ENCODE measurements around the gene COL24A1. TPM values are rescaled to one million over a fixed set of nuclear protein-coding genes. Genes with fewer than 3 reads are reported as not detected.

COL24A1 gene
- total and polyA plus RNA-seq, 12 donors = 0.04 to 2.3 (median 0.54) TPM

DNA sequence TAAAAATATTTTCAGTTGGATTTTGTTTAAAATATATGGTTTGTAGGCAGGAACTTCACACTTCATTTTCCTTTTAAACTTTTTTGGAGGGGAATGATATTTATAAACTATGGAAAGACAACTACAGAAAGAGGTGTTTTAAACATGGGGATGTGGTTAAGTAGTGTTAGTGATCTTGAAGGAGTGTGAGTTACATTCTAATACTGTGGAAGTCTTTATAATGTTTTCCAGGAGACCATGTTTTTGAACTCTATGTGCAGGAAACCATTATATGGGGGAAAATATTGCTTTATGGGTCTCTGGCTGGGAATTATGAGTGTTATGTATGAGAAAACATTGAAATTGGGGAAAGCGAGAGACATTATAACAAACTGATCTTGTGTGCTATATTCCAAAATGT lies 35.8 kb upstream of the COL24A1 start:
- no peak for ATAC-seq
- WGBS, 2 donors = 91 to 97% methylated on average over 1 of the region's 1 CpG

DNA sequence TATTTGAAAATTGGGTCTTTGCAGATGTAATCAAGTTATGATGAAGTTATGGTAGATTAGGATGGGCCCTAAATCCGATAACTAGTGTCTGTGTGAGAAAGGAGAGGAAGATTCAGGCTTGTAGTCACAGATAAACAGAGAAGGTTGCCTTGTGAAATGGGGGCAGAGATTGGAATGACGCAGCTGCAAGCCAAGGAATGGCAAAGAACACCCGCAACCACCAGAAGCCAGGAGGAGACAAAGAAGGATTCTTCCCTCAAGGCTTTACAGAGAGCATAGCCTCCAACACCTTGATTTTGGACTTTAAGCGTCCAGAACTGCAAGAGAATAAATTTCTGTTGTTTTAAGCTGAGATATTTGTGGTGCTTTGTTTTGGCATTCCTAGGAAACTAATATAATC lies 35.4 kb upstream of the COL24A1 start:
- no peak for ATAC-seq
- intact Hi-C loops (cut with DNase I) = no loop called here
- no peak overlapping the region for H3K4me3 ChIP-seq
- no peaks in the 10 kb centered on the region for H3K36me3 ChIP-seq
- TF ChIP-seq, protein P1, sequence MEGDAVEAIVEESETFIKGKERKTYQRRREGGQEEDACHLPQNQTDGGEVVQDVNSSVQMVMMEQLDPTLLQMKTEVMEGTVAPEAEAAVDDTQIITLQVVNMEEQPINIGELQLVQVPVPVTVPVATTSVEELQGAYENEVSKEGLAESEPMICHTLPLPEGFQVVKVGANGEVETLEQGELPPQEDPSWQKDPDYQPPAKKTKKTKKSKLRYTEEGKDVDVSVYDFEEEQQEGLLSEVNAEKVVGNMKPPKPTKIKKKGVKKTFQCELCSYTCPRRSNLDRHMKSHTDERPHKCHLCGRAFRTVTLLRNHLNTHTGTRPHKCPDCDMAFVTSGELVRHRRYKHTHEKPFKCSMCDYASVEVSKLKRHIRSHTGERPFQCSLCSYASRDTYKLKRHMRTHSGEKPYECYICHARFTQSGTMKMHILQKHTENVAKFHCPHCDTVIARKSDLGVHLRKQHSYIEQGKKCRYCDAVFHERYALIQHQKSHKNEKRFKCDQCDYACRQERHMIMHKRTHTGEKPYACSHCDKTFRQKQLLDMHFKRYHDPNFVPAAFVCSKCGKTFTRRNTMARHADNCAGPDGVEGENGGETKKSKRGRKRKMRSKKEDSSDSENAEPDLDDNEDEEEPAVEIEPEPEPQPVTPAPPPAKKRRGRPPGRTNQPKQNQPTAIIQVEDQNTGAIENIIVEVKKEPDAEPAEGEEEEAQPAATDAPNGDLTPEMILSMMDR (IDR thresholded peaks at IDR 0.05) = no peak
- H3K27me3 ChIP-seq = no peaks in the 10 kb centered on the region
- DNase-seq = no peak
- H3K9me3 ChIP-seq = peaks cover 0 to 3% (median 0%) of the 10 kb centered on the region in 11 donors
- H3K4me1 ChIP-seq = peaks cover 0 to 2% (median 0%) of the 10 kb centered on the region in 9 donors
- H3K27ac ChIP-seq = no peak overlapping the region
- WGBS, 2 donors = 72 to 78% methylated on average over 4 of the region's 4 CpGs

More for the DNA sequence above, 35.8 kb upstream of the COL24A1 start:
- TF ChIP-seq, protein P1 (IDR thresholded peaks at IDR 0.05) = no peak
- intact Hi-C loops (cut with DNase I) = no loop called here
- Histone ChIP-seq H3K4me3 (no peak overlapping the region), H3K27me3 (no peaks in the 10 kb centered on the region), H3K27ac (no peak overlapping the region), H3K9me3 (peaks cover 0 to 3% (median 0%) of the 10 kb centered on the region in 11 donors), H3K36me3 (no peaks in the 10 kb centered on the region), H3K4me1 (peaks cover 0 to 6% (median 0%) of the 10 kb centered on the region in 9 donors)
- DNase-seq = no peak

DNA sequence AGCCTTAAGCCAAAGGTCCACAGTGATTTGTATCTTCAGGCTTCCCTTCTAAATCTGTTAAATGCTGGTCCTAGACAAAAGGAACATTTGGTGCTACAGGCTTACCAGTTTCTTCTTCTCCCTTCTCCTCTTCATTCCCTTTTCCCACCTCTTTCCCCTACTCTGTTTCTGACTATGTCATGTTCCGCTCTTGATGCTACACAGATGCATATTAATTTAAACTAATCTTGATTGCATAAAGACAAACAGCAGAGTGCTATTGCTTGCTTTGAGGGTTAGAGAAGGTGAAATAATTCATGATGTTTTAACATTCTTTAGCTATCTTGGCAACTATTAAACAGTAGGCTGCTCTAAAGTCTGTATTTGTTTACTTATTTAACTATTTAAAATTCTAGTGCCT lies 34.3 kb upstream of the COL24A1 start:
- no peaks in the 10 kb centered on the region for H3K27me3 ChIP-seq
- intact Hi-C loops (cut with DNase I) = no loop called here
- no peaks in the 10 kb centered on the region for H3K4me1 ChIP-seq
- DNase-seq (no peak), ATAC-seq (no peak)
- TF ChIP-seq, protein P1 (IDR thresholded peaks at IDR 0.05) = no peak
- peaks cover 0 to 3% (median 0%) of the 10 kb centered on the region in 11 donors for H3K9me3 ChIP-seq
- no peaks in the 10 kb centered on the region for H3K36me3 ChIP-seq
- no peak overlapping the region for H3K4me3 ChIP-seq
- WGBS, 2 donors = 93 to 95% methylated on average over 1 of the region's 1 CpG
- H3K27ac ChIP-seq = no peak overlapping the region

DNA sequence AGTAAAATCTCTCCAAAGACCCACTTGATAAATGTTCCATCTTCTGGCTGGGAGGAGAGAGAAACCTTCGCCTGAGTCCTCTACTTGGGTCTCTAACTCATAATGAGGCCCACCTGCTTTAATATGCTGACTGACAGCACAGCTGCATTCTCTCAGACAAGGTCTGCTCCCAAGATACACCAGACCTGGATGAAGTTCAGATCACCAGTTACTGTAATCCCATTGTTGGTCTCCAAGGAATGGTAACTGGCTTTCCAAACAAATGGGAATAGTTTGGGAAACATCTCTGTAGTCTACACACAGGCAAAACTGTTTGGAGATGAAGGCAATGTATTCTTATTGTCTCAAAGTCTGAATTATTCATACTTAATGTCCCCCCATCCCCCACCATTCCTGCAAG lies 27.9 kb upstream of the COL24A1 start:
- ATAC-seq = peak in 5 of 8 donors; percentile 19 to 77 (median 69)
- H3K27ac ChIP-seq = peak overlapping the region in 2 of 10 donors; percentile 0 to 23

More for the DNA sequence above, 27.9 kb upstream of the COL24A1 start:
- 58 to 65% methylated on average over 1 of the region's 1 CpG for WGBS, 2 donors
- intact Hi-C loops (cut with DNase I) = no loop called here
- Histone ChIP-seq H3K4me1 (no peaks in the 10 kb centered on the region), H3K27me3 (no peaks in the 10 kb centered on the region), H3K9me3 (peaks cover 0 to 4% (median 0%) of the 10 kb centered on the region in 11 donors), H3K4me3 (no peak overlapping the region), H3K36me3 (no peaks in the 10 kb centered on the region)
- TF ChIP-seq, protein P1 (IDR thresholded peaks at IDR 0.05) = no peak
- DNase-seq = peak in 1 of 2 donors; percentile 8

Data from heart right ventricle (tissue), 16 donors.